ENCODE data around the gene ZSCAN22. TPM values are rescaled to one million over a fixed set of nuclear protein-coding genes. Genes with fewer than 3 reads are reported as not detected.

ZSCAN22 gene
- total and polyA plus RNA-seq, 2 of the 4 experiments (the other 2 are of a cell fraction): 2.2 to 2.5 TPM

DNA sequence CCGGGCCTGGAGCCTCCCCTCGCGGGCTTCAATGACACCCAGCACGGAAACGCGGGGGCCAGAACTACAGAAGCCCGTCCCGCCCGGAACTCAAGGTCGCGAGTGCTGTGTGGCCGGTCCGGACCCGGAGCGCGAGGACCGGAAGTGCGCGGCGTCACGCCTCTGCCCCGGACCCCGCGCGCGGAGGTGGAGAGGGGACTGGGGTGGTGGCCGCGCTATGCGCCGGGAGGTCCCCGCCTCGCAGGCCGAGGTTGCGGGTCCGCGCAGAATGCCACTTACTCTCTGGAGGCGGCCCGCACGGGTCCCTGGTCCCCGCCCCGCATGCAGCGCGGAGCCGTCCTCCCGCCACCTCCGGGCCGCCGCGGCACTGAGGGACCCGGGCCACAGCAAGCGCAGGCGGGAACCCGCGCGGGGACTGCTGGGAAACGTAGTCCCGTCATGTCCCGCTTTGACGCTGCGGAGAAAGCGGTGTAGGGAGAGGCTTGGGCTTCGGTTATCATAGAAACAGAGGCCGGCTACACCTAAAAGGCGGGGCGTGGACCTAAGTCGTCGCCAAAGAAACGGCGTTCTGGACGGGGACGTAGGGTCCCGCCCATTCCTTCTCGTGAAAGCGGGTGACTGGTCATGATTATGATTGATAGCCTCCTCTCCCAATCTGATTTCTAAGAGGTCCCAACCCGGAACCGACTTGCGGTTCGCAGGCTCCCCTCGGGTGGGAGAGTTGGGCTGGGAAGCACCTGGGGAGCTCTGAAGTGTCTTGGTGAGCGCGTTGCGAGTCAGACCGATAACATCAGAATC, 54.1 kb downstream of the ZSCAN22 start, which contains the start of gene ZNF837:
Gene ZNF837 (minus strand): TSS at position 369 of the 798 bp plus-strand sequence. CDS start 11,698 bp downstream, outside the sequence.
- Histone ChIP-seq H3K4me3 (ENCODE audit: insufficient read depth, low read depth, low read length) (peak within 1 kb of the TSS; percentile 56), H3K79me1 (ENCODE audit: low read depth in 1 of 2, low read length in 2 of 2) (peaks cover 18 to 39% of the 10 kb centered on the region in 2 experiments; a peak in 3 of 4 replicates), H2BK120ac (ENCODE audit: low read depth, low read length) (peak within 1 kb of the TSS; percentile 47; the same call in 1 of the 2 replicates), H3K4me1 (ENCODE audit: control insufficient read depth, insufficient read depth, low read length) (peaks cover 13% of the 10 kb centered on the region), H3K23ac (ENCODE audit: low read depth, low read length) (peak within 1 kb of the TSS; percentile 95), H3K27me3 (ENCODE audit: control insufficient read depth, insufficient read depth, low read length) (no peaks in the 10 kb centered on the region), H2BK20ac (ENCODE audit: low read depth, low read length) (no peak within 1 kb of the TSS), H3K14ac (replicated peaks; ENCODE audit: low read depth, low read length) (peak within 1 kb of the TSS; percentile 59), H3K9me1 (ENCODE audit: insufficient read depth, low read length) (peaks cover 26% of the 10 kb centered on the region), H3K36me3 (ENCODE audit: control insufficient read depth, insufficient read depth, low read length) (no peaks in the 10 kb centered on the region), H4K5ac (ENCODE audit: low read depth, low read length) (peak within 1 kb of the TSS; percentile 61), H3K9me3 (ENCODE audit: control insufficient read depth, insufficient read depth, low read length) (no peaks in the 10 kb centered on the region), H3K27ac (ENCODE audit: insufficient read depth, low read length) (peak within 1 kb of the TSS; percentile 66), H4K8ac (ENCODE audit: low read depth in 2 of 2, low read length in 2 of 2) (peak within 1 kb of the TSS; percentile 93 to 99), H4K91ac (ENCODE audit: insufficient read depth, low read depth, low read length) (peak within 1 kb of the TSS; percentile 88), H3K56ac (ENCODE audit: extremely low read depth, insufficient read depth, low read length) (peak within 1 kb of the TSS; percentile 32; the same call in 1 of the 2 replicates), H3K4me2 (ENCODE audit: low read depth, low read length) (peak within 1 kb of the TSS; percentile 89), H3K9ac (ENCODE audit: low read depth, low read length) (peak within 1 kb of the TSS; percentile 79), H2BK15ac (ENCODE audit: low read depth, low read length) (no peak within 1 kb of the TSS), H2BK5ac (ENCODE audit: low read depth, low read length, poor library complexity, severe bottlenecking) (peak within 1 kb of the TSS; percentile 75), H2AFZ (replicated peaks; ENCODE audit: low read length, poor library complexity) (peak within 1 kb of the TSS; percentile 97), H3K18ac (ENCODE audit: low read depth, low read length) (no peak within 1 kb of the TSS), H4K20me1 (ENCODE audit: insufficient read depth, low read length) (no peaks in the 10 kb centered on the region), H2AK9ac (replicated peaks; ENCODE audit: low read depth, low read length, poor library complexity) (peak within 1 kb of the TSS; percentile 96), H3K4ac (ENCODE audit: low read depth, low read length) (peak within 1 kb of the TSS; percentile 95), H2AK5ac (ENCODE audit: low read depth, low read length) (peak within 1 kb of the TSS; percentile 89)
- dilution Hi-C loops (cut with HindIII; ENCODE audit: low sequenced_read_pairs, unreplicated experiment): no loop called here
- peak; percentile 93 for ATAC-seq (ENCODE audit: low read depth)
- 0% methylated on average over 30 of the region's 83 CpGs; no CpG with 5 or more reads in 1 of the 2 experiments for WGBS, 2 experiments (ENCODE audit: extremely low coverage in 2 of 2, insufficient read length in 1 of 2)
- POLR2A ChIA-PET (ENCODE audit: unreplicated experiment): interaction anchor here (1.0 kb wide), 1 partner anchor 19 kb away, joined by 4 read pairs; the partner anchor contains the start of gene ZNF497
- DNase-seq: peak; percentile 100
- intact Hi-C loops (cut with micrococcal nuclease): no loop called here
- BruUV-seq (replicated peaks): no TSS peak
- in situ Hi-C loops (cut with MboI; ENCODE audit: low sequenced_read_pairs): no loop called here
- CTCF ChIA-PET: interaction anchor here (0.5 kb wide), 1 partner anchor 81 kb away, joined by 4 read pairs; no protein-coding TSS in a partner anchor
- TF ChIP-seq, protein P1, sequence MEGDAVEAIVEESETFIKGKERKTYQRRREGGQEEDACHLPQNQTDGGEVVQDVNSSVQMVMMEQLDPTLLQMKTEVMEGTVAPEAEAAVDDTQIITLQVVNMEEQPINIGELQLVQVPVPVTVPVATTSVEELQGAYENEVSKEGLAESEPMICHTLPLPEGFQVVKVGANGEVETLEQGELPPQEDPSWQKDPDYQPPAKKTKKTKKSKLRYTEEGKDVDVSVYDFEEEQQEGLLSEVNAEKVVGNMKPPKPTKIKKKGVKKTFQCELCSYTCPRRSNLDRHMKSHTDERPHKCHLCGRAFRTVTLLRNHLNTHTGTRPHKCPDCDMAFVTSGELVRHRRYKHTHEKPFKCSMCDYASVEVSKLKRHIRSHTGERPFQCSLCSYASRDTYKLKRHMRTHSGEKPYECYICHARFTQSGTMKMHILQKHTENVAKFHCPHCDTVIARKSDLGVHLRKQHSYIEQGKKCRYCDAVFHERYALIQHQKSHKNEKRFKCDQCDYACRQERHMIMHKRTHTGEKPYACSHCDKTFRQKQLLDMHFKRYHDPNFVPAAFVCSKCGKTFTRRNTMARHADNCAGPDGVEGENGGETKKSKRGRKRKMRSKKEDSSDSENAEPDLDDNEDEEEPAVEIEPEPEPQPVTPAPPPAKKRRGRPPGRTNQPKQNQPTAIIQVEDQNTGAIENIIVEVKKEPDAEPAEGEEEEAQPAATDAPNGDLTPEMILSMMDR (conservative IDR thresholded peaks at IDR 0.05; ENCODE audit: low read depth, low read length): no peak
- TF ChIP-seq CEBPB (IDR thresholded peaks at IDR 0.05; ENCODE audit: low read depth, low read length): no peak
- peak; percentile 67 for TF ChIP-seq POLR2A (IDR thresholded peaks at IDR 0.05; ENCODE audit: low read depth, low read length)
- no peak for TF ChIP-seq RFX5 (IDR thresholded peaks at IDR 0.05; ENCODE audit: low read depth, low read length)
- no peak for TF ChIP-seq CHD1 (IDR thresholded peaks at IDR 0.05; ENCODE audit: low read depth, low read length)
- TF ChIP-seq RAD21 (IDR thresholded peaks at IDR 0.05; ENCODE audit: low read length): no peak; the same call in 1 of the 2 replicates
- 0 out of 2 replicates have a peak, but pooled peaks have one; percentile 2 for TF ChIP-seq NFE2L2 (IDR thresholded peaks at IDR 0.05; ENCODE audit: low read depth, low read length)
- peak; percentile 45; the same call in 1 of the 2 replicates for TF ChIP-seq FOS (IDR thresholded peaks at IDR 0.05; ENCODE audit: low read depth, low read length)
- TF ChIP-seq BHLHE40 (IDR thresholded peaks at IDR 0.05; ENCODE audit: low read depth, low read length): peak; percentile 7; the same call in 1 of the 2 replicates
- no peak for TF ChIP-seq RCOR1 (IDR thresholded peaks at IDR 0.05; ENCODE audit: insufficient replicate concordance, low read length)
- TF ChIP-seq MXI1 (IDR thresholded peaks at IDR 0.05; ENCODE audit: borderline replicate concordance, low read depth, low read length): peak; percentile 41
- TF ChIP-seq, protein P2, sequence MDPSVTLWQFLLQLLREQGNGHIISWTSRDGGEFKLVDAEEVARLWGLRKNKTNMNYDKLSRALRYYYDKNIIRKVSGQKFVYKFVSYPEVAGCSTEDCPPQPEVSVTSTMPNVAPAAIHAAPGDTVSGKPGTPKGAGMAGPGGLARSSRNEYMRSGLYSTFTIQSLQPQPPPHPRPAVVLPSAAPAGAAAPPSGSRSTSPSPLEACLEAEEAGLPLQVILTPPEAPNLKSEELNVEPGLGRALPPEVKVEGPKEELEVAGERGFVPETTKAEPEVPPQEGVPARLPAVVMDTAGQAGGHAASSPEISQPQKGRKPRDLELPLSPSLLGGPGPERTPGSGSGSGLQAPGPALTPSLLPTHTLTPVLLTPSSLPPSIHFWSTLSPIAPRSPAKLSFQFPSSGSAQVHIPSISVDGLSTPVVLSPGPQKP (IDR thresholded peaks at IDR 0.05; ENCODE audit: borderline replicate concordance, low read depth, low read length): no peak
- peak; percentile 91; the same call in 1 of the 2 replicates for TF ChIP-seq MAZ (IDR thresholded peaks at IDR 0.05; ENCODE audit: borderline replicate concordance, low read depth, low read length)
- no peak for TF ChIP-seq MAFK (IDR thresholded peaks at IDR 0.05; ENCODE audit: low read depth, low read length)
